ENCODE results near the gene PCBP2. TPM values are rescaled to one million over a fixed set of nuclear protein-coding genes. Genes with fewer than 3 reads are reported as not detected.

PCBP2 gene
- total RNA-seq, 1 experiment from 2014 or later, result 856 TPM

DNA sequence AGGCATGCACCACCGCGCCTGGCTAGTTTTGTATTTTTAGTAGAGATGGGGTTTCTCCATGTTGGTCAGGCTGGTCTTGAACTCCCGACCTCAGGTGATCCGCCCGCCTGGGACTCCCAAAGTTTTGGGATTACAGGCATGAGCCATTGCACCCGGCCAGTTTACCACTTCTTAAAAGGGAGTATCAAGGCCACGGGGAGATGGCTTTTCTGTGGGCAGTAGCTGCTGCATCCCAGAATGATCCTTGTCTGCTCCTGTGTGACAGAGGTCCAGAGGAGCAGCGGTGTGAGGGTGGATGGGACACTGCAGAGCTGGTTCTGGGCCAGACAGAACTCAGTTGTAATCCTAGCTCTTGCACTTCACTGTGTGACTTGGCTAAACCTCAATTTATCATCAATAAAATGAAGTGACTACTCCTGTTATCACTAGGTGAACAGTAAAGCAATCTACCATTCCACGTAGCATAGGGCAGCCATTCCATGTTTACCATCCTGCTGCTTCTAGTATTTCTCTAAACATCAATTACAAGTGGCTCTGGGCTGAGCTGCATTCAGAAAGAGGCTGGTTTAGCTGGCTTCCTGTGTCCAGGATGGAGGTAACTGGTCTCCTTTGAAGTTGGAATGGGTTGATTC is 58.4 kb downstream of the PCBP2 start:
- Histone ChIP-seq H2AFZ (ENCODE audit: low read depth, low read length, poor library complexity, severe bottlenecking) (no peak overlapping the region), H3K4me2 (ENCODE audit: low read length) (no peak overlapping the region), H3K27me3 (ENCODE audit: insufficient read depth, low read length) (no peaks in the 10 kb centered on the region), H3K27ac (ENCODE audit: low read depth, low read length) (no peak overlapping the region), H3K4me1 (ENCODE audit: control insufficient read depth in 1 of 2, insufficient read depth in 2 of 2, low read length in 2 of 2) (peaks cover 0 to 6% of the 10 kb centered on the region in 2 experiments; a peak in 1 of 4 replicates), H3K79me2 (ENCODE audit: insufficient read depth, low read length) (no peaks in the 10 kb centered on the region), H3K9ac (ENCODE audit: low read length) (no peak overlapping the region), H3K9me2 (ENCODE audit: insufficient read depth) (no peaks in the 10 kb centered on the region), H4K20me1 (ENCODE audit: insufficient read depth) (no peaks in the 10 kb centered on the region), H3K4me3 (replicated peaks in 1 of 2; ENCODE audit: low read depth in 1 of 2, low read length in 2 of 2) (no peak overlapping the region), H3K9me3 (ENCODE audit: control insufficient read depth in 1 of 2, insufficient read depth in 1 of 2, low read depth in 1 of 2, low read length in 2 of 2) (no peaks in the 10 kb centered on the region), H3K36me3 (ENCODE audit: control insufficient read depth in 1 of 2, insufficient read depth in 2 of 2, low read length in 2 of 2) (peaks cover 13 to 16% of the 10 kb centered on the region in 2 experiments; a peak in 3 of 4 replicates)
- ChIA-PET CTCF (interaction anchor here (1.7 to 2.8 kb wide), 2 partner anchors 9 to 165 kb away, joined by 4 to 14 read pairs; partner anchors contain the start of gene ATP5MC2), RAD21 (ENCODE audit: low non-redundant PET in 1 of 2, low total read pairs in 2 of 2, uncharacterized antibody in 2 of 2, unreplicated experiment in 2 of 2) (interaction anchor here in 1 of 2 experiments (0.6 kb wide), 1 partner anchor 57 kb away, joined by 4 read pairs; no protein-coding TSS in a partner anchor), POLR2A (interaction anchor here (2.2 kb wide), 1 partner anchor 9 kb away, joined by 6 read pairs; the partner anchor contains the start of gene TARBP2)
- BruUV-seq (replicated peaks), result no TSS peak
- ATAC-seq (no peak), DNase-seq (ENCODE audit: low read depth, low spot score) (no peak)
- intact Hi-C loops (cut with micrococcal nuclease), result no loop called here
- TF ChIP-seq POLR2A (IDR thresholded peaks at IDR 0.05; ENCODE audit: borderline replicate concordance, extremely low read depth, insufficient read depth, insufficient read length) (no peak), CEBPB (IDR thresholded peaks at IDR 0.05; ENCODE audit: low read depth) (no peak), CTCF (IDR thresholded peaks at IDR 0.05 in 2 of 3, conservative IDR thresholded peaks at IDR 0.05 in 1 of 3; ENCODE audit: borderline replicate concordance in 1 of 3, insufficient read depth in 1 of 3, low read depth in 2 of 3, low read length in 2 of 3) (no peak), EZH2 (IDR thresholded peaks at IDR 0.05) (no peak), SP1 (IDR thresholded peaks at IDR 0.05; ENCODE audit: low read depth) (no peak), REST (IDR thresholded peaks at IDR 0.05; ENCODE audit: low read depth) (no peak), SIN3A (IDR thresholded peaks at IDR 0.05; ENCODE audit: low read depth) (no peak), JUND (IDR thresholded peaks at IDR 0.05) (no peak), CBX3 (IDR thresholded peaks at IDR 0.05; ENCODE audit: low read depth) (no peak), ZFX (IDR thresholded peaks at IDR 0.05) (no peak), ZNF274 (IDR thresholded peaks at IDR 0.05; ENCODE audit: low read depth, low read length) (no peak), TCF7L2 (IDR thresholded peaks at IDR 0.05; ENCODE audit: borderline replicate concordance, extremely low read depth, insufficient read depth, insufficient read length) (no peak), RAD21 (IDR thresholded peaks at IDR 0.05; ENCODE audit: low read depth) (no peak), EZH2phosphoT487 (IDR thresholded peaks at IDR 0.05; ENCODE audit: borderline replicate concordance) (no peak), SRF (IDR thresholded peaks at IDR 0.05; ENCODE audit: low read depth) (no peak), ELF1 (IDR thresholded peaks at IDR 0.05; ENCODE audit: borderline replicate concordance, low read depth) (no peak)
- TF ChIP-seq, protein P1, sequence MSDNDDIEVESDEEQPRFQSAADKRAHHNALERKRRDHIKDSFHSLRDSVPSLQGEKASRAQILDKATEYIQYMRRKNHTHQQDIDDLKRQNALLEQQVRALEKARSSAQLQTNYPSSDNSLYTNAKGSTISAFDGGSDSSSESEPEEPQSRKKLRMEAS (IDR thresholded peaks at IDR 0.05), result no peak
